HFF-Myc (cell line): Measurements from ENCODE around the gene SMYD3.

Experiments
- DNase-seq: peaks from one replicate; pipeline ENCODE4 v3.0.0-alpha.2; 2011; ENCODE audit warnings: low read depth; ENCODE audit errors: extremely low read depth
- H3K4me3 ChIP-seq: replicated peaks from 2 replicates; pipeline ENCODE4 v1.5.1; 2011; ENCODE audit warnings: low read depth, mild to moderate bottlenecking, control low read depth, low read length
- TF ChIP-seq, protein P1 (sequence below): IDR thresholded peaks from 2 replicates; pipeline ENCODE4 v1.5.1; 2012; ENCODE audit warnings: mild to moderate bottlenecking, low read depth, low read length, control low read depth; ENCODE audit errors: missing control alignments

Gene SMYD3

GRCh38 chr1:246138781-246139180, 368.3 kb downstream of the SMYD3 start:
- DNase-seq, result no peak
- TF ChIP-seq, protein P1, sequence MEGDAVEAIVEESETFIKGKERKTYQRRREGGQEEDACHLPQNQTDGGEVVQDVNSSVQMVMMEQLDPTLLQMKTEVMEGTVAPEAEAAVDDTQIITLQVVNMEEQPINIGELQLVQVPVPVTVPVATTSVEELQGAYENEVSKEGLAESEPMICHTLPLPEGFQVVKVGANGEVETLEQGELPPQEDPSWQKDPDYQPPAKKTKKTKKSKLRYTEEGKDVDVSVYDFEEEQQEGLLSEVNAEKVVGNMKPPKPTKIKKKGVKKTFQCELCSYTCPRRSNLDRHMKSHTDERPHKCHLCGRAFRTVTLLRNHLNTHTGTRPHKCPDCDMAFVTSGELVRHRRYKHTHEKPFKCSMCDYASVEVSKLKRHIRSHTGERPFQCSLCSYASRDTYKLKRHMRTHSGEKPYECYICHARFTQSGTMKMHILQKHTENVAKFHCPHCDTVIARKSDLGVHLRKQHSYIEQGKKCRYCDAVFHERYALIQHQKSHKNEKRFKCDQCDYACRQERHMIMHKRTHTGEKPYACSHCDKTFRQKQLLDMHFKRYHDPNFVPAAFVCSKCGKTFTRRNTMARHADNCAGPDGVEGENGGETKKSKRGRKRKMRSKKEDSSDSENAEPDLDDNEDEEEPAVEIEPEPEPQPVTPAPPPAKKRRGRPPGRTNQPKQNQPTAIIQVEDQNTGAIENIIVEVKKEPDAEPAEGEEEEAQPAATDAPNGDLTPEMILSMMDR, result no peak
- no peak overlapping the region for H3K4me3 ChIP-seq

- DNase-seq, result no peak
- TF ChIP-seq, protein P1, result no peak
- H3K4me3 ChIP-seq, result no peak overlapping the region
Observed at GRCh38 chr1:246136477-246136876, 370.6 kb downstream of the SMYD3 start.

GRCh38 chr1:246134789-246135188, 372.3 kb downstream of the SMYD3 start:
- H3K4me3 ChIP-seq, result no peak overlapping the region
- DNase-seq, result no peak
- TF ChIP-seq, protein P1, result no peak

- no peak for DNase-seq
- no peak overlapping the region for H3K4me3 ChIP-seq
- TF ChIP-seq, protein P1, result no peak
Observed at GRCh38 chr1:246131095-246131494, 376.0 kb downstream of the SMYD3 start.

DNA sequence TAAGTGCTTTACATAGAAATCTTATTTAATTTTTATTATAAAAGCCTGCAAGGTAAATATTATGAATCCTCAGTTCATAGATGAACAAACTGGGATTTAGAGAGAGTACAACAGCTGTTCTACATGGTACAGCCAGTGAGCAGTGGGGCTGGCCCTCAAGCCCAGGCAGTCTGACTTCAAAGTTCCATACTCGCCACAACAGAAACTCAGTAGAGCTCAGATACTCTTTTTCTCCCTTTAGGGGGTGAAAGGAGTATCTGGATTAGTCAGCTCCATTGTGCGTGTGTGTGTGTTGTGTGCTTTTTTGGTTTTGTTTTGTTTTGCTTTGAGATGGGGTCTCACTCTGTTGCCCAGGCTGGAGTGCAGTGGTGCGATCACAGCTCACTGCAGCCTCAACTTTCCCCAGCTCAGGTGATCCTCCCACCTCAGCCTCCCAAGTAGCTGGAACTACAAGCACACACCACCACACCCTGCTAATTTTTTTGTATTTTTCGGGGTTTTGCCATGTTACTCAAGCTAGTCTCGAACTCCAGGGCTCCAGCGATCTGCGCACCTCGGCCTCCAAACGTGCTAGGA, 378.5 kb downstream of the SMYD3 start:
- TF ChIP-seq, protein P1, result no peak
- H3K4me3 ChIP-seq, result no peak overlapping the region
- no peak for DNase-seq

GRCh38 chr1:246126580-246126979, 380.5 kb downstream of the SMYD3 start:
- no peak overlapping the region for H3K4me3 ChIP-seq
- DNase-seq, result no peak
- TF ChIP-seq, protein P1, result no peak

DNA sequence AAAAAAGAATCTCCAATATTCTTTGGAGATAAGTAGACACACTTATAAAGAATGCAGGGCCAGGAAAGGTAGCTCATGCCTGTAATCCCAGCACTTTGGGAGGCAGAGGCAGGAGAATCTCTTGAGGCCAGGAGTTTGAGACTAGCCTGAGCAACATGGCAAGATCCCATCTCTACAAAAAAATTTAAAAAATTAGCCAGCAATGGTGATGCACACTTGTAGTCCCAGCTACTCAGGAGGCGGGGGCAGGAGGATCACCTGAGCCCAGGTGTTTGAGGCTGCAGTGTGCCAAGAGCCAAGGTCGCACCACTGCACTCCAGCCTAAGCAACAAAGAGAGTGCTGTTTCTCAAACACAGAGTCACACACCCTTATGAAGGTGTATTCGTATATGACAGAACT, 385.0 kb downstream of the SMYD3 start:
- no peak for DNase-seq
- no peak overlapping the region for H3K4me3 ChIP-seq
- TF ChIP-seq, protein P1, result no peak
